Measurements from ENCODE around the gene NBPF20. TPM values are rescaled to one million over a fixed set of nuclear protein-coding genes. Genes with fewer than 3 reads are reported as not detected.
"Not testable (repeated sequence)": the region's sequence is repeated elsewhere in the genome, so short reads cannot be mapped to it uniquely, and the experiment has no call there.

NBPF20 gene
- polyA plus RNA-seq, 4 donors: 0.45 to 4.1 (median 0.81) TPM

- DNase-seq; FAIRE-seq; H3K27ac ChIP-seq (ENCODE audit: low read depth in 1 of 3, low read length in 2 of 3); H3K27me3 ChIP-seq (ENCODE audit: control insufficient read depth in 3 of 3, insufficient read depth in 3 of 3, low read length in 3 of 3); H3K4me1 ChIP-seq (ENCODE audit: control insufficient read depth in 3 of 3, insufficient read depth in 2 of 3, low read depth in 1 of 3, low read length in 2 of 3); H3K36me3 ChIP-seq (ENCODE audit: control insufficient read depth in 3 of 3, insufficient read depth in 2 of 3, low read depth in 1 of 3, low read length in 3 of 3); H3K9me3 ChIP-seq (ENCODE audit: control insufficient read depth in 2 of 2, insufficient read depth in 1 of 2, low read depth in 1 of 2, low read length in 1 of 2); H3K4me3 ChIP-seq (ENCODE audit: low read depth in 1 of 3, low read length in 3 of 3): not testable (repeated sequence)
- WGBS, 3 donors: 52 to 79% (median 73%) methylated on average over 7 to 10 of the region's 10 CpGs
These were observed 35.3 kb upstream of the NBPF20 start for GRCh38 chr1:145460684-145461083.

- H3K27ac ChIP-seq (ENCODE audit: low read depth in 1 of 3, low read length in 2 of 3); DNase-seq; H3K4me1 ChIP-seq (ENCODE audit: control insufficient read depth in 3 of 3, insufficient read depth in 2 of 3, low read depth in 1 of 3, low read length in 2 of 3); FAIRE-seq; H3K9me3 ChIP-seq (ENCODE audit: control insufficient read depth in 2 of 2, insufficient read depth in 1 of 2, low read depth in 1 of 2, low read length in 1 of 2); H3K4me3 ChIP-seq (ENCODE audit: low read depth in 1 of 3, low read length in 3 of 3); H3K27me3 ChIP-seq (ENCODE audit: control insufficient read depth in 3 of 3, insufficient read depth in 3 of 3, low read length in 3 of 3); H3K36me3 ChIP-seq (ENCODE audit: control insufficient read depth in 3 of 3, insufficient read depth in 2 of 3, low read depth in 1 of 3, low read length in 3 of 3): not testable (repeated sequence)
- 7 to 10% (median 8%) methylated on average over 9 to 12 of the region's 13 CpGs for WGBS, 3 donors
These were observed 34.6 kb upstream of the NBPF20 start for GRCh38 chr1:145460048-145460447.

- H3K4me3 ChIP-seq (ENCODE audit: low read depth in 1 of 3, low read length in 3 of 3); H3K27ac ChIP-seq (ENCODE audit: low read depth in 1 of 3, low read length in 2 of 3); DNase-seq; H3K36me3 ChIP-seq (ENCODE audit: control insufficient read depth in 3 of 3, insufficient read depth in 2 of 3, low read depth in 1 of 3, low read length in 3 of 3); H3K4me1 ChIP-seq (ENCODE audit: control insufficient read depth in 3 of 3, insufficient read depth in 2 of 3, low read depth in 1 of 3, low read length in 2 of 3); H3K9me3 ChIP-seq (ENCODE audit: control insufficient read depth in 2 of 2, insufficient read depth in 1 of 2, low read depth in 1 of 2, low read length in 1 of 2); H3K27me3 ChIP-seq (ENCODE audit: control insufficient read depth in 3 of 3, insufficient read depth in 3 of 3, low read length in 3 of 3); FAIRE-seq: not testable (repeated sequence)
- WGBS, 3 donors: no CpG with 5 or more reads among the region's 27 CpGs
These were observed 34.2 kb upstream of the NBPF20 start for GRCh38 chr1:145459591-145459990.

DNA sequence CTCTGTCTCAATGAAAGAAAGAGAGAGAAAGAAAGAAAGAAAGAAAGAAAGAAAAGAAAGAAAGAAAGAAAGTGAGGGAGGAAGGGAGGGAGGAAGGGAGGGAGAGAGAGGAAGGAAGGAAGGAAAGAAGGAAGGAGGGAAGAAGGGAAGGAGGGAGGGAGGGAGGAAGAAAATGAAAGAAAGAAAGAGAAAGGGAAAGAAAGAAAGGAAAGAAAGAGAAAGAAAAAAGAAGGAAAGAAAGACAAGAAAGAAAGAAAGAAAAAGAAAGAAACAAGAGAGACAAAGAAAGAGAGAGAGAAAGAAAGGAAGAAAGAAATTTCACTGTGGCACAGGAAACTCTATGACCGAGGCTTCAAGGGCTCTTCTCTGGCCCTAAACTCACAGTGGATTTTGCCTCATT lies 33.7 kb upstream of the NBPF20 start:
- H3K36me3 ChIP-seq (ENCODE audit: control insufficient read depth in 3 of 3, insufficient read depth in 2 of 3, low read depth in 1 of 3, low read length in 3 of 3); H3K9me3 ChIP-seq (ENCODE audit: control insufficient read depth in 2 of 2, insufficient read depth in 1 of 2, low read depth in 1 of 2, low read length in 1 of 2); FAIRE-seq; H3K4me3 ChIP-seq (ENCODE audit: low read depth in 1 of 3, low read length in 3 of 3); H3K27me3 ChIP-seq (ENCODE audit: control insufficient read depth in 3 of 3, insufficient read depth in 3 of 3, low read length in 3 of 3); H3K27ac ChIP-seq (ENCODE audit: low read depth in 1 of 3, low read length in 2 of 3); H3K4me1 ChIP-seq (ENCODE audit: control insufficient read depth in 3 of 3, insufficient read depth in 2 of 3, low read depth in 1 of 3, low read length in 2 of 3); DNase-seq: not testable (repeated sequence)
- 17 to 80% (median 58%) methylated on average over 1 of the region's 1 CpG for WGBS, 3 donors

GRCh38 chr1:145454824-145455177 lies 29.4 kb upstream of the NBPF20 start:
- H3K27ac ChIP-seq (ENCODE audit: low read depth in 1 of 3, low read length in 2 of 3); H3K4me1 ChIP-seq (ENCODE audit: control insufficient read depth in 3 of 3, insufficient read depth in 2 of 3, low read depth in 1 of 3, low read length in 2 of 3); FAIRE-seq; H3K27me3 ChIP-seq (ENCODE audit: control insufficient read depth in 3 of 3, insufficient read depth in 3 of 3, low read length in 3 of 3); H3K4me3 ChIP-seq (ENCODE audit: low read depth in 1 of 3, low read length in 3 of 3); H3K9me3 ChIP-seq (ENCODE audit: control insufficient read depth in 2 of 2, insufficient read depth in 1 of 2, low read depth in 1 of 2, low read length in 1 of 2); H3K36me3 ChIP-seq (ENCODE audit: control insufficient read depth in 3 of 3, insufficient read depth in 2 of 3, low read depth in 1 of 3, low read length in 3 of 3); DNase-seq: not testable (repeated sequence)
- 47 to 66% (median 55%) methylated on average over 2 of the region's 3 CpGs for WGBS, 3 donors

DNA sequence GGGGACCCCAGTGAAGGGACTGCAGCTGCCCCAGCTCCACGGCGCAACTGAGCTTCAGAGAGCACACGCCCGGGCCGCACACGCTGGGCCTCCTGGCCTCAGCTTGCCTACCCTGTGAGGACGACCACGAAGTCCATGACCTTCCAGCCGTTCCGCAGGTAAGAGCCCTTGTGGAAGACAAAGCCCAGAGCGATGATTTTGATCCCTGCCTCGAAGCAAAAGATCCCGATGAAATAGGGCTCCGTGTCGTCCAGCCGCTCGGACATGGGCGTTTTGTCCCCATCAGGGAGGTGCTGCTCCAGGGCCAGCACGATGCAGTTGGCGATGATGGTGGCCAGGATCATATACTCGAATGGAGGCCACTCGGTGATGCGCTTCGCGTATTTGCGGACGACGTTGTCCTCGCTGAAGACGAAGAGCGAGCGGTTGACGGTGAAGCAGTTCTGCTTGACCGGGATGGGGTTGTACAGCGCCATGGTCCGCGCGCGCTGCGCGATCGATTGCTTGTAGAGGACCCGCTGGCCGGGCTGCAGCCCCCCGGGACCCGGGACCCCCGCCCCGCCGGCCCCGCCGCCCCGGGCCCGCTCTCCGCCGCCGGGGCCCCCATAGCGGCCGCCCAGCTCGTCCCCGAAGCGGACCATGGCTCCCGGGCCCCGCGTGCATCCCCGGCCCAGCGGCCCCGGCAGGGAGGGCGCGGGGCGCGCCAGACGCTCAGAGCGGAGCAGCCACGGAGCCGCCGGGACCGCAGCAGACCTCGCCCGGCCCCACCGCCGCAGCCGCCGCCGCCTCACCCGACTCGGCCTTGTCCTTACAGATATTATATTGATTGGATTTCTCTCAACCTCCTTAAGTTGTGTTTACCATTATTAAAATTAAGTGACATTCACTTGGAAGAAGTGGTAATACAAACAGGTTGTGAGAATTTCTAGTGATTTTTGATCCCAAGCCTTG lies 28.7 kb upstream of the NBPF20 start:
- WGBS, 3 donors: 17 to 40% (median 35%) methylated on average over 35 to 58 of the region's 86 CpGs
- H3K27ac ChIP-seq (ENCODE audit: low read depth in 1 of 3, low read length in 2 of 3); DNase-seq; H3K4me1 ChIP-seq (ENCODE audit: control insufficient read depth in 3 of 3, insufficient read depth in 2 of 3, low read depth in 1 of 3, low read length in 2 of 3); FAIRE-seq; H3K36me3 ChIP-seq (ENCODE audit: control insufficient read depth in 3 of 3, insufficient read depth in 2 of 3, low read depth in 1 of 3, low read length in 3 of 3); H3K4me3 ChIP-seq (ENCODE audit: low read depth in 1 of 3, low read length in 3 of 3); H3K27me3 ChIP-seq (ENCODE audit: control insufficient read depth in 3 of 3, insufficient read depth in 3 of 3, low read length in 3 of 3); H3K9me3 ChIP-seq (ENCODE audit: control insufficient read depth in 2 of 2, insufficient read depth in 1 of 2, low read depth in 1 of 2, low read length in 1 of 2): not testable (repeated sequence)

DNA sequence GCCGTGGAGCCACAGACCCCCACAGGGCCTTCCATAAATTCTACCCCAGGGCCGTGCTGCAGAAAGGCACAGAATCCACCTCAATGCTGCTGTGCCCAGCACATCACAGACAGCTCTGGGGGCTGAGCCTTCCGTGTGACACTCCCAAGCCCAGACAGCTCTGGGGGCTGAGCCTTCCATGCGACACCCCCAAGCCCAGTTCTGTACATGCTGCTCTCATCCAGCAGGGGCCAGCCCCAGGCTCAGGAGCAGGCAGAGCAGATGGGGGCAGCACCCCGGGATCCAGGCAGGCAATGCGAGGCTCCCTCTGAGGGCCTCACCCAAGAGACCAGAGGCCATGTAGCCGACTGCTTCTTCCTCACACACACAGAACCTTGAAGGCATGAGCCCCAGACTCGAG lies 27.1 kb upstream of the NBPF20 start:
- not testable (repeated sequence) for H3K27me3 ChIP-seq (ENCODE audit: control insufficient read depth in 3 of 3, insufficient read depth in 3 of 3, low read length in 3 of 3); H3K4me1 ChIP-seq (ENCODE audit: control insufficient read depth in 3 of 3, insufficient read depth in 2 of 3, low read depth in 1 of 3, low read length in 2 of 3); H3K36me3 ChIP-seq (ENCODE audit: control insufficient read depth in 3 of 3, insufficient read depth in 2 of 3, low read depth in 1 of 3, low read length in 3 of 3); H3K4me3 ChIP-seq (ENCODE audit: low read depth in 1 of 3, low read length in 3 of 3); H3K9me3 ChIP-seq (ENCODE audit: control insufficient read depth in 2 of 2, insufficient read depth in 1 of 2, low read depth in 1 of 2, low read length in 1 of 2); FAIRE-seq; DNase-seq; H3K27ac ChIP-seq (ENCODE audit: low read depth in 1 of 3, low read length in 2 of 3)
- WGBS, 3 donors: 71 to 75% methylated on average over 2 to 5 of the region's 8 CpGs; no CpG with 5 or more reads in 1 of the 3 donors

DNA sequence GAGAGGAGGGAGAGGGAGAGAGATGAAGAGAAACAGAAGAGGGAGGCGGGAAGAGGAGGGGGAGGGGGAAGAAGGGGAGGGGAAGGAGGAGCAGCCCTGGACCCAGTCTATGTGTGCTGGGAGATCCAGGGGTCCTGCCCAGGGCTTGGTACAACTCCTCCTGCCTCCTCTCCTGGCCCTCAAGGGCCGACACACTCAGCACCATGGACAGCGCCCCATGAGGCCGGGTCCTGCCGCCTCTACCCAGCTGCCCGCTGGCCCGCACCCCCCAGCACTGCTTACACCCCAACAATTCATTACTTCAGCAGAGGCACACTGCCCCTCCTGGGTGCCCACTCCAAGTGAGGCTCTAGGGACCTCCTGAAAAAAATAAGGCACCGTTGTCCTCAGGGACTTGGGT lies 26.5 kb upstream of the NBPF20 start:
- not testable (repeated sequence) for H3K36me3 ChIP-seq (ENCODE audit: control insufficient read depth in 3 of 3, insufficient read depth in 2 of 3, low read depth in 1 of 3, low read length in 3 of 3); H3K27me3 ChIP-seq (ENCODE audit: control insufficient read depth in 3 of 3, insufficient read depth in 3 of 3, low read length in 3 of 3); FAIRE-seq; H3K9me3 ChIP-seq (ENCODE audit: control insufficient read depth in 2 of 2, insufficient read depth in 1 of 2, low read depth in 1 of 2, low read length in 1 of 2); H3K4me1 ChIP-seq (ENCODE audit: control insufficient read depth in 3 of 3, insufficient read depth in 2 of 3, low read depth in 1 of 3, low read length in 2 of 3); H3K4me3 ChIP-seq (ENCODE audit: low read depth in 1 of 3, low read length in 3 of 3); H3K27ac ChIP-seq (ENCODE audit: low read depth in 1 of 3, low read length in 2 of 3)
- peak in 1 of 2 donors; percentile 20 for DNase-seq
- WGBS, 3 donors: 2 to 5% methylated on average over 5 to 7 of the region's 8 CpGs; no CpG with 5 or more reads in 1 of the 3 donors

GRCh38 chr1:145445219-145445618 lies 19.8 kb upstream of the NBPF20 start:
- H3K27me3 ChIP-seq (ENCODE audit: control insufficient read depth in 3 of 3, insufficient read depth in 3 of 3, low read length in 3 of 3); H3K4me1 ChIP-seq (ENCODE audit: control insufficient read depth in 3 of 3, insufficient read depth in 2 of 3, low read depth in 1 of 3, low read length in 2 of 3); DNase-seq; H3K36me3 ChIP-seq (ENCODE audit: control insufficient read depth in 3 of 3, insufficient read depth in 2 of 3, low read depth in 1 of 3, low read length in 3 of 3); FAIRE-seq; H3K4me3 ChIP-seq (ENCODE audit: low read depth in 1 of 3, low read length in 3 of 3); H3K27ac ChIP-seq (ENCODE audit: low read depth in 1 of 3, low read length in 2 of 3); H3K9me3 ChIP-seq (ENCODE audit: control insufficient read depth in 2 of 2, insufficient read depth in 1 of 2, low read depth in 1 of 2, low read length in 1 of 2): not testable (repeated sequence)
- WGBS, 3 donors: 36 to 40% (median 38%) methylated on average over 7 to 10 of the region's 11 CpGs

Data from small intestine (tissue), 7 donors.